ENCODE measurements around the gene KRT8. TPM values are rescaled to one million over a fixed set of nuclear protein-coding genes. Genes with fewer than 3 reads are reported as not detected.
A peak's percentile ranks its signal among the peaks of the same experiment; 100 is the strongest.
"Not testable (repeated sequence)": the region's sequence is repeated elsewhere in the genome, so short reads cannot be mapped to it uniquely, and the experiment has no call there.

The KRT8 gene
- total and polyA plus RNA-seq, 10 of the 15 experiments (the other 5 are each of a cell fraction or from before 2014, with no cell fraction given): 0.11 to 5.6 (median 0.37) TPM; not detected in 1

DNA sequence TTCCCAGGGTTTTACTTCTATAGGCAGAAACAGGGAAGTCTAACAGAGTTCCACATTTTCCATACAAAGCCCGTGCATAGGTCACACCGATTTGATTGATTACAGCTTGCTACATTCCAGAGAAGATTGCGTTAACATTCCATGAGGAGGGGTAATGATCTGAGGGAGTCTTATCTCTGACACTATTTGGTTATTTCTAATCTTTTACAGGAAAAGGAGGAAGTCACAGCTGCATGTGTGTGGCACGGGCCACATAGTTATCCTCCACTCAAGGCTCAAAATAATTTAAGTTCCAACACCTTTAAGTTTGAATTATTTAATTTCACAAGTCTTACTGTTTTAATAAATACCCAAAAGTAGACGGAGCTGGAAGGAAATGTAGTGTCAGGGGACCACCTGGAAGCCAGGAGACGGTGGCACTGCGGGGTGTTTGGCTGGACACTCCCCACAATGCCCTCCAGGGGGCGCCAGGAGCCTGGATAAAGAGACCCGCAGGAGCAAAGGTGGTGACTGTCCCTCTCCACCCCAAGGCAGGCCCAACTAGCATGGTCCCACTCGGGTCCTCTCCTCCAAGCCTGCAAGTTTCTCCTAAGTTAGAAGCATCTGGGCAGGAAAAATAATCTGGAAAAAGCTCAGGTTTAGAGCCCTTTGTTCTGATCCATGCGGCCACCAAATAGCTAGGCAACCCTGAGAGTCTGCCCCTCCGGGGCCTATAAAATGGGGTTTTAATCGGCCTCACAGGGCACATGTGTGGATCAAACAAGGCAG is 20.2 kb downstream of the KRT8 start (continued):
- TF ChIP-seq, protein P1, sequence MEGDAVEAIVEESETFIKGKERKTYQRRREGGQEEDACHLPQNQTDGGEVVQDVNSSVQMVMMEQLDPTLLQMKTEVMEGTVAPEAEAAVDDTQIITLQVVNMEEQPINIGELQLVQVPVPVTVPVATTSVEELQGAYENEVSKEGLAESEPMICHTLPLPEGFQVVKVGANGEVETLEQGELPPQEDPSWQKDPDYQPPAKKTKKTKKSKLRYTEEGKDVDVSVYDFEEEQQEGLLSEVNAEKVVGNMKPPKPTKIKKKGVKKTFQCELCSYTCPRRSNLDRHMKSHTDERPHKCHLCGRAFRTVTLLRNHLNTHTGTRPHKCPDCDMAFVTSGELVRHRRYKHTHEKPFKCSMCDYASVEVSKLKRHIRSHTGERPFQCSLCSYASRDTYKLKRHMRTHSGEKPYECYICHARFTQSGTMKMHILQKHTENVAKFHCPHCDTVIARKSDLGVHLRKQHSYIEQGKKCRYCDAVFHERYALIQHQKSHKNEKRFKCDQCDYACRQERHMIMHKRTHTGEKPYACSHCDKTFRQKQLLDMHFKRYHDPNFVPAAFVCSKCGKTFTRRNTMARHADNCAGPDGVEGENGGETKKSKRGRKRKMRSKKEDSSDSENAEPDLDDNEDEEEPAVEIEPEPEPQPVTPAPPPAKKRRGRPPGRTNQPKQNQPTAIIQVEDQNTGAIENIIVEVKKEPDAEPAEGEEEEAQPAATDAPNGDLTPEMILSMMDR (IDR thresholded peaks at IDR 0.05 in 2 of 3, conservative IDR thresholded peaks at IDR 0.05 in 1 of 3; ENCODE audit: control insufficient read depth in 2 of 3, extremely low read depth in 1 of 3, insufficient read depth in 1 of 3, low read depth in 3 of 3, low read length in 3 of 3): peak; percentile 83 to 88 (median 87)

DNA sequence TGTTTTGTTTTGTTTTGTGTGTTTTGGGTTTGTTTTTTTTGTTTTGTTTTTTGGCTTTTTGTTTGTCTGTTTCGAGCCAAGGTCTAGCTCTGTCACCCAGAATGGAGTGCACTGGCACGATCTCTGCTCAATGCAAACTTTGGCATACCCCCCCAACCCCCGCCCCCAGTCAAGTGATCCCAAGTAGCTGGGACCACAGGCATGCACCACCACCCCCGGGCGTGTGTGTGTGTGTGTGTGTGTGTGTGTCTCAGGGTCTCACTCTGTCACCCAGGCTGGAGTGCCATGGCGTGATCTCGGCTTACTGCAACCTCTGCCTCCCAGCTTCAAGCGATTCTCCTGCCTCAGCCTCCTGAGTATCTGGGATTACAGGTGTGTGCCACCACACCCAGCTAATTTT is 24.4 kb downstream of the KRT8 start:
- intact Hi-C loops (cut with micrococcal nuclease; ENCODE audit: unreplicated experiment): loop anchor here (1.0 kb wide), 1 partner anchor 508 kb away; no protein-coding TSS in a partner anchor
- BruUV-seq (replicated peaks); ATAC-seq; H3K4me1 ChIP-seq (ENCODE audit: control insufficient read depth, insufficient read depth, low read length); H4K20me1 ChIP-seq (ENCODE audit: control insufficient read depth, insufficient read depth); H3K36me3 ChIP-seq (ENCODE audit: control insufficient read depth in 2 of 2, insufficient read depth in 2 of 2, low read length in 1 of 2); H3K9ac ChIP-seq (ENCODE audit: control insufficient read depth, insufficient read depth, low read length); in situ Hi-C loops (cut with MboI); H3K27me3 ChIP-seq (replicated peaks in 1 of 2; ENCODE audit: control insufficient read depth in 2 of 2, insufficient read depth in 2 of 2, low read length in 1 of 2); H3K4me2 ChIP-seq (ENCODE audit: control insufficient read depth, insufficient read depth); H3K4me3 ChIP-seq; H3K27ac ChIP-seq (ENCODE audit: control insufficient read depth, insufficient read depth); DNase-seq (ENCODE audit: low read depth, low spot score); H2AFZ ChIP-seq (ENCODE audit: control insufficient read depth, low read depth, low read length); H3K79me2 ChIP-seq (ENCODE audit: control insufficient read depth, insufficient read depth, low read length); POLR2A ChIA-PET; H3K9me3 ChIP-seq (replicated peaks; ENCODE audit: control insufficient read depth, insufficient read depth, low read length): not testable (repeated sequence)
- ChIA-PET RAD21 (ENCODE audit: unreplicated experiment) (interaction anchor here (0.9 to 1.6 kb wide), 8 partner anchors 10 to 724 kb away, joined by 3 to 5 read pairs (median 3); no protein-coding TSS in a partner anchor), SMC1A (ENCODE audit: uncharacterized antibody, unreplicated experiment) (interaction anchor here (0.9 to 1.5 kb wide), 5 partner anchors 99 to 297 kb away, joined by 3 read pairs; no protein-coding TSS in a partner anchor), CTCF (interaction anchor here (0.7 to 14.7 kb wide), 24 partner anchors 8 to 1043 kb away, joined by 3 to 418 read pairs (median 4); no protein-coding TSS in a partner anchor)
- 15% methylated on average over 7 of the region's 8 CpGs for WGBS (ENCODE audit: insufficient coverage, insufficient replicate concordance, low lambda C conversion rate, missing lambda C conversion rate)
- FAIRE-seq: peak; percentile 23

All from GM12878 (cell line).